GM19193 (cell line): Measurements from ENCODE around the gene C3.

ENCODE experiments used
- POLR2A ChIP-seq: IDR thresholded peaks from 4 replicates; pipeline ENCODE4 v1.6.1; 2011; ENCODE audit not compliant: insufficient read depth, insufficient read length; ENCODE audit errors: extremely low read depth

C3 gene

GRCh38 chr19:6651965-6652804 is 68.3 kb downstream of the C3 start:
- TF ChIP-seq POLR2A = no peak

GRCh38 chr19:6649185-6649584 is 71.3 kb downstream of the C3 start:
- TF ChIP-seq POLR2A = no peak

GRCh38 chr19:6648141-6648715 is 72.2 kb downstream of the C3 start:
- TF ChIP-seq POLR2A = no peak

- TF ChIP-seq POLR2A = no peak
These were observed 75.7 kb downstream of the C3 start for GRCh38 chr19:6644796-6645195.

- TF ChIP-seq POLR2A = no peak
These were observed 81.0 kb downstream of the C3 start for GRCh38 chr19:6639439-6639838.

GRCh38 chr19:6632002-6632621 is 88.3 kb downstream of the C3 start:
- TF ChIP-seq POLR2A = no peak
